ENCODE data around the gene HADH. TPM values are rescaled to one million over a fixed set of nuclear protein-coding genes. Genes with fewer than 3 reads are reported as not detected.

Gene HADH
- total and polyA plus RNA-seq, 8 donors, result 14.2 to 112 (median 27.2) TPM

DNA sequence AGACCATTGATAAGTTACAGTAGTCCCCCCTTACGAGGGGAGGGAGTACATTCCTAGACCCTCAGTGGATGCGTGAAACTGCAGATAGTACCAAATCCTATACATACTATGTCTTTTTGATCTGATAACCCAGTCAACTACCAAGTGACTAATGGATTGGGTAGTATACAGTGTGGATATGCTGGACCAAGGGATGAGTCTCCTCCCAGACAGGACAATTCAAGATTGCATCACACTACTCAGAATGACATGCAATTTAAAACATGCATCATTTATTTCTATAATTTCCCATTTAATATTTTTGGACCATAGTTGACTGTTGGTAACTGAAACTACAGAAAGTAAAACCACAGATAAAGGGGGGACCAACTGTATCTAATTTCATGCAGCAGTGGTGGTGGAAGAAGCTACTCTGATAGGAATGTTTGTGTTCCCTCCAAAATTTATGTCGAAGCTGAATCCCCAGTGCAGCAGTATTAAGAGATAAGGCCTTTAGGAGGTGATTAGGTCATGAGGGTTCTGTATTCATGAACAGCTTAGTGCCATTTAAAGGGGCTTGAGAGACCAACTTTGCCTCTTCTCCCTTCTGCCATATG, 11.9 kb downstream of the HADH start:
- WGBS, 2 donors, result 95 to 99% methylated on average over 3 of the region's 3 CpGs
- intact Hi-C loops (cut with DNase I), result no loop called here
- Histone ChIP-seq H3K27ac (no peak overlapping the region), H3K27me3 (no peaks in the 10 kb centered on the region), H3K36me3 (no peaks in the 10 kb centered on the region), H3K4me3 (no peak overlapping the region), H3K9me3 (no peaks in the 10 kb centered on the region), H3K4me1 (peaks cover 0 to 4% (median 0%) of the 10 kb centered on the region in 3 donors)
- FAIRE-seq, result no peak
- TF ChIP-seq, protein P1, sequence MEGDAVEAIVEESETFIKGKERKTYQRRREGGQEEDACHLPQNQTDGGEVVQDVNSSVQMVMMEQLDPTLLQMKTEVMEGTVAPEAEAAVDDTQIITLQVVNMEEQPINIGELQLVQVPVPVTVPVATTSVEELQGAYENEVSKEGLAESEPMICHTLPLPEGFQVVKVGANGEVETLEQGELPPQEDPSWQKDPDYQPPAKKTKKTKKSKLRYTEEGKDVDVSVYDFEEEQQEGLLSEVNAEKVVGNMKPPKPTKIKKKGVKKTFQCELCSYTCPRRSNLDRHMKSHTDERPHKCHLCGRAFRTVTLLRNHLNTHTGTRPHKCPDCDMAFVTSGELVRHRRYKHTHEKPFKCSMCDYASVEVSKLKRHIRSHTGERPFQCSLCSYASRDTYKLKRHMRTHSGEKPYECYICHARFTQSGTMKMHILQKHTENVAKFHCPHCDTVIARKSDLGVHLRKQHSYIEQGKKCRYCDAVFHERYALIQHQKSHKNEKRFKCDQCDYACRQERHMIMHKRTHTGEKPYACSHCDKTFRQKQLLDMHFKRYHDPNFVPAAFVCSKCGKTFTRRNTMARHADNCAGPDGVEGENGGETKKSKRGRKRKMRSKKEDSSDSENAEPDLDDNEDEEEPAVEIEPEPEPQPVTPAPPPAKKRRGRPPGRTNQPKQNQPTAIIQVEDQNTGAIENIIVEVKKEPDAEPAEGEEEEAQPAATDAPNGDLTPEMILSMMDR (IDR thresholded peaks at IDR 0.05), result no peak
- no peak for ATAC-seq
- DNase-seq, result no peak

DNA sequence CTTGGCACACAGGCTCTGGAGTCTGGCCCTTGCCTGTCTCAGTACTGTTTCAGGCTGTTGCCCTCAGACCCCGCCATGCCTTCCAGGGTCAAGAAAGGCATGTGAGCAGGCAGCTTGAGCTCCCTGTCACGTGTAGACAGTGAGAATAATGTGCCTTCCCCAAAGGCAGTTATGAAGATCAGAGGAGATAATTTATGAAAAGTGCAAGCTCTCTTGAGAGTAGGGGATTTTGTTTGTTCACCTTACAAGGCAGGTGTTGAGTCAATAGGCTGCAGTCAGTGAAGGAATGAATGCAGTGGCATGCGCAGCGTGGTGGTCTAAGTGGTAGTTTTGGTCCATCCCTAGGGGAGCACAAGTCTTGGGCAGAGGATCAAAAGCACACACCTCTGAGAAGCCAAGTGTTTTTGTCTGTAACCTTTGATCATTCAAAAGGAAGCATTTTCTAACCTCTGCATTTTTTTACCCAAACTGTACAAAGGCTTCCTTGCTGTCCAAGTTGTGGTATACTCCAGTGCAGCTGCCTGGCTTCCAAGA, 14.4 kb downstream of the HADH start:
- Histone ChIP-seq H3K27ac (no peak overlapping the region), H3K36me3 (no peaks in the 10 kb centered on the region), H3K4me1 (no peaks in the 10 kb centered on the region), H3K9me3 (no peaks in the 10 kb centered on the region), H3K4me3 (no peak overlapping the region), H3K27me3 (no peaks in the 10 kb centered on the region)
- FAIRE-seq (no peak), DNase-seq (no peak), ATAC-seq (no peak)
- TF ChIP-seq, protein P1 (IDR thresholded peaks at IDR 0.05), result no peak
- intact Hi-C loops (cut with DNase I), result no loop called here
- WGBS, 2 donors, result 93 to 94% methylated on average over 4 of the region's 4 CpGs

DNA sequence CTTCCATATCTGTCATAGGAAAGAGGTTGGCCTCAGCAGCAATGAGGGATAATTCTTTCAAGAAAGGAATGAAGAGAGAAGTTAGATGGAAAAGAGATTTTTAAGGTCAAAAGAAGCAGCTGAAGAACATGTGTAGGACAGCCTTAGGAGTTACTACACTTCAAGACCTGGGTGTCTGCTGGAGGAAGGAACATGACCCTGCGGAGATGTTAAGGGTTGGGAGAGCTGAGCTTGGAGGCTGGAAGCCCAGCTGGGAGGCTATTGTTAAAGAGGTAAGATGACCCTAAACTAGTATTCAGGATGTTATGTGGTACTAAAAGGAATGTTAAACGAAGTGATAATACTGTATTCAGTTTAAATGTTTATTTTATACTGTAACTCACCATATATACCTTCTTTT, 15.0 kb downstream of the HADH start:
- FAIRE-seq (no peak), ATAC-seq (no peak), DNase-seq (no peak)
- TF ChIP-seq, protein P1 (IDR thresholded peaks at IDR 0.05), result no peak
- no peaks in the 10 kb centered on the region for H3K9me3 ChIP-seq
- intact Hi-C loops (cut with DNase I), result no loop called here
- H3K27me3 ChIP-seq, result no peaks in the 10 kb centered on the region
- no peaks in the 10 kb centered on the region for H3K4me1 ChIP-seq
- H3K27ac ChIP-seq, result no peak overlapping the region
- WGBS, 2 donors, result 93 to 97% methylated on average over 2 of the region's 2 CpGs
- no peak overlapping the region for H3K4me3 ChIP-seq
- H3K36me3 ChIP-seq, result no peaks in the 10 kb centered on the region

DNA sequence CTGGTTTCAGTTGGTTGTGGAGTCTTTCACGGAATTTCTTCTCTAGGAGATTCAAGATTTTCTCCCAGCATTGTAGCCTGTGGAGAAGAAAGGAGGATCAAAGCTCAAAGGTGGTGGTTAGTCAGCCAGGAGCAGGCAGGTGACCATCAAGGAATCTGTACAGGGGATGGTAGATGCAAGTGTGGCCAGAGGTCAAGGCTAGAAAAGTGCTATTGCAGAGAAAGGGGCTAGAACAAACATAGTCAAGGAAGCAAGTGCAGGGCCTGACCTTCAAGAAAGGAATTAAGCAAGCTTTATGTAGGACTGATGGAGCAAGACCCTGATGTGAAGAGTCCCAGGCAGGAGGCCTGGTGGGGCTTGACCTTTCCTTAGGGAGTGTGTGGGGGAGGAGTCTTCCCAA, 16.1 kb downstream of the HADH start:
- Histone ChIP-seq H3K27ac (no peak overlapping the region), H3K9me3 (no peaks in the 10 kb centered on the region), H3K27me3 (no peaks in the 10 kb centered on the region), H3K36me3 (no peaks in the 10 kb centered on the region), H3K4me3 (no peak overlapping the region), H3K4me1 (no peaks in the 10 kb centered on the region)
- DNase-seq (no peak), FAIRE-seq (no peak), ATAC-seq (no peak)
- WGBS, 2 donors, result 90 to 96% methylated on average over 1 of the region's 1 CpG
- TF ChIP-seq, protein P1 (IDR thresholded peaks at IDR 0.05), result no peak
- intact Hi-C loops (cut with DNase I), result no loop called here

DNA sequence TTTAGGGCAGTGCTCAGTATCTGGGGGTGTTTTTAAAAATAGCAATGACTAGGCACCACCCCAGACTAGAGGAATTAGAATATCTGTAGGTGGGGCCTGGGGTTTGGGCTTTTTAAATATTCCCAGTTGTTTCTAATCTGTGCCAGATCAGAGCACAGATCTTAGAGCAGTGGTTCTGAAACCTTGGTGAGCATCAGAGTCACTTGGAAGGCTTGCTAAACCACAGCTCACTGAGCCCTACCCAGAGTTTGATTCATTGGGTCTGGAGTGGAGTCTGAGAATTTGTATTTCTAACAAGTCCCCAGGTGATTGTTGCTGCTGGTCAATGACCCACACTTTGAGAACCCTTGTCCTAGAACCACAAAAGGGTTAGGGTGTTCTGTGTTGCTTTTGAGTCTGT, 16.7 kb downstream of the HADH start:
- no peak for FAIRE-seq
- intact Hi-C loops (cut with DNase I), result no loop called here
- Histone ChIP-seq H3K27me3 (no peaks in the 10 kb centered on the region), H3K4me1 (no peaks in the 10 kb centered on the region), H3K4me3 (no peak overlapping the region), H3K36me3 (no peaks in the 10 kb centered on the region), H3K27ac (no peak overlapping the region), H3K9me3 (no peaks in the 10 kb centered on the region)
- DNase-seq, result no peak
- TF ChIP-seq, protein P1 (IDR thresholded peaks at IDR 0.05), result no peak
- ATAC-seq, result no peak

Data from pancreas (tissue), 10 donors.